Fibroblast of lung (primary cell): ENCODE data around the gene ZNF655.

Experiments used
- EZH2 ChIP-seq: IDR thresholded peaks from 2 replicates; pipeline ENCODE4 v1.5.1; 2012; ENCODE audit warnings: low read length, control low read depth, mild to moderate bottlenecking; ENCODE audit errors: missing control alignments
- TF ChIP-seq, protein P1 (sequence below), 2 donors: IDR thresholded peaks in 1 of 2; conservative IDR thresholded peaks in 1 of 2; 1 replicate in 1 of 2; 2 replicates in 1 of 2; pipeline ENCODE4 v1.5.1; 2011 to 2012; ENCODE audit warnings: low read length in 2 of 2, control low read depth in 1 of 2, inconsistent platforms in 1 of 2, low read depth in 1 of 2, mild to moderate bottlenecking in 1 of 2

DNA sequence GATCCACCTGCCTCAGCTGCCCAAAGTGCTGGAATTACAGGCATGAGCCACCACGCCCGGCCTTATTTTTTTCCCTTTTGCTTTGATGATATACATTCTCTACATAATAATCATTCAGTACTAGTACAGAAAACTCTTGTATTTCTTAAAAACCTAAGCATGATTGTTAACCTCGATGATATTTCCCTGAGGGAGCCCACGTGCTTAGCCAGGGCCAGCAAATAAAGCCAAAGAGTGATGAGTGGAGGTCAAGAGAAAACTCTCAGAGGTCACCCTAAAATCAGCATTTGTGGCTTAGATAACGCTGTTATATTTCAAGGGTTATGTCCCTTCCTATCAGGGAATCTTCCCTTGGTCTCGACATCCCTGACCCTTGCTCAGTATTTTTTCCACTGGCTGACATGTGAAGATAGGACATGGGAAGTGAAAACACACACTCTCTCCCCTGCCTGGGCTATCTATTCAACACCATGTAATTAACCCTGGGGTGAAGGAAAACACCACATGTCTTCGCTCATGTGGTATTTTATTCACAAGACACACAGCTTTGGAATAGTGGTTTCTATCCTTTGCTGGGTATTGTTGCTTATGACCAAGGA lies 19.1 kb upstream of the ZNF655 start:
- TF ChIP-seq, protein P1, sequence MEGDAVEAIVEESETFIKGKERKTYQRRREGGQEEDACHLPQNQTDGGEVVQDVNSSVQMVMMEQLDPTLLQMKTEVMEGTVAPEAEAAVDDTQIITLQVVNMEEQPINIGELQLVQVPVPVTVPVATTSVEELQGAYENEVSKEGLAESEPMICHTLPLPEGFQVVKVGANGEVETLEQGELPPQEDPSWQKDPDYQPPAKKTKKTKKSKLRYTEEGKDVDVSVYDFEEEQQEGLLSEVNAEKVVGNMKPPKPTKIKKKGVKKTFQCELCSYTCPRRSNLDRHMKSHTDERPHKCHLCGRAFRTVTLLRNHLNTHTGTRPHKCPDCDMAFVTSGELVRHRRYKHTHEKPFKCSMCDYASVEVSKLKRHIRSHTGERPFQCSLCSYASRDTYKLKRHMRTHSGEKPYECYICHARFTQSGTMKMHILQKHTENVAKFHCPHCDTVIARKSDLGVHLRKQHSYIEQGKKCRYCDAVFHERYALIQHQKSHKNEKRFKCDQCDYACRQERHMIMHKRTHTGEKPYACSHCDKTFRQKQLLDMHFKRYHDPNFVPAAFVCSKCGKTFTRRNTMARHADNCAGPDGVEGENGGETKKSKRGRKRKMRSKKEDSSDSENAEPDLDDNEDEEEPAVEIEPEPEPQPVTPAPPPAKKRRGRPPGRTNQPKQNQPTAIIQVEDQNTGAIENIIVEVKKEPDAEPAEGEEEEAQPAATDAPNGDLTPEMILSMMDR (conservative IDR thresholded peaks at IDR 0.05 in 1 of 2, IDR thresholded peaks at IDR 0.05 in 1 of 2; ENCODE audit: low read depth in 1 of 2, low read length in 2 of 2) = no peak
- TF ChIP-seq EZH2 = no peak
